ENCODE measurements around the gene MON1B. TPM values are rescaled to one million over a fixed set of nuclear protein-coding genes. Genes with fewer than 3 reads are reported as not detected.
"Not testable (repeated sequence)": the region's sequence is repeated elsewhere in the genome, so short reads cannot be mapped to it uniquely, and the experiment has no call there.

The MON1B gene
- total RNA-seq, 4 donors from 2014 or later = 13.9 to 22.9 (median 18.8) TPM

- H3K4me3 ChIP-seq (ENCODE audit: low read depth, poor library complexity, severe bottlenecking) = no peak overlapping the region
- DNase-seq (ENCODE audit: low spot score in 2 of 2) = no peak
- 69 to 71% methylated on average over 5 of the region's 5 CpGs for WGBS, 2 donors
- TF ChIP-seq POLR2A (IDR thresholded peaks at IDR 0.05) = no peak
- TF ChIP-seq, protein P1, sequence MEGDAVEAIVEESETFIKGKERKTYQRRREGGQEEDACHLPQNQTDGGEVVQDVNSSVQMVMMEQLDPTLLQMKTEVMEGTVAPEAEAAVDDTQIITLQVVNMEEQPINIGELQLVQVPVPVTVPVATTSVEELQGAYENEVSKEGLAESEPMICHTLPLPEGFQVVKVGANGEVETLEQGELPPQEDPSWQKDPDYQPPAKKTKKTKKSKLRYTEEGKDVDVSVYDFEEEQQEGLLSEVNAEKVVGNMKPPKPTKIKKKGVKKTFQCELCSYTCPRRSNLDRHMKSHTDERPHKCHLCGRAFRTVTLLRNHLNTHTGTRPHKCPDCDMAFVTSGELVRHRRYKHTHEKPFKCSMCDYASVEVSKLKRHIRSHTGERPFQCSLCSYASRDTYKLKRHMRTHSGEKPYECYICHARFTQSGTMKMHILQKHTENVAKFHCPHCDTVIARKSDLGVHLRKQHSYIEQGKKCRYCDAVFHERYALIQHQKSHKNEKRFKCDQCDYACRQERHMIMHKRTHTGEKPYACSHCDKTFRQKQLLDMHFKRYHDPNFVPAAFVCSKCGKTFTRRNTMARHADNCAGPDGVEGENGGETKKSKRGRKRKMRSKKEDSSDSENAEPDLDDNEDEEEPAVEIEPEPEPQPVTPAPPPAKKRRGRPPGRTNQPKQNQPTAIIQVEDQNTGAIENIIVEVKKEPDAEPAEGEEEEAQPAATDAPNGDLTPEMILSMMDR (IDR thresholded peaks at IDR 0.05) = no peak
- intact Hi-C loops (cut with DNase I; ENCODE audit: low total_unique reads) = no loop called here
Measured at GRCh38 chr16:77238593-77238992, 47.6 kb downstream of the MON1B start.

- DNase-seq (ENCODE audit: low spot score in 2 of 2) = not testable (repeated sequence)
- WGBS, 2 donors = 91 to 95% methylated on average over 5 of the region's 5 CpGs
Measured at GRCh38 chr16:77242471-77242870, 51.5 kb downstream of the MON1B start.

GRCh38 chr16:77246150-77246549 lies 55.2 kb downstream of the MON1B start:
- intact Hi-C loops (cut with DNase I; ENCODE audit: low total_unique reads) = no loop called here
- no peak overlapping the region for H3K4me3 ChIP-seq (ENCODE audit: low read depth, poor library complexity, severe bottlenecking)
- no peak for DNase-seq (ENCODE audit: low spot score in 2 of 2)
- WGBS, 2 donors = 76 to 90% methylated on average over 2 of the region's 2 CpGs
- TF ChIP-seq, protein P1 (IDR thresholded peaks at IDR 0.05) = no peak
- no peak for TF ChIP-seq POLR2A (IDR thresholded peaks at IDR 0.05)

More at GRCh38 chr16:77242471-77242870, 51.5 kb downstream of the MON1B start:
- H3K4me3 ChIP-seq (ENCODE audit: low read depth, poor library complexity, severe bottlenecking); intact Hi-C loops (cut with DNase I; ENCODE audit: low total_unique reads): not testable (repeated sequence)

- TF ChIP-seq, protein P1 (IDR thresholded peaks at IDR 0.05) = no peak
- TF ChIP-seq POLR2A (IDR thresholded peaks at IDR 0.05) = no peak
- intact Hi-C loops (cut with DNase I; ENCODE audit: low total_unique reads) = no loop called here
- H3K4me3 ChIP-seq (ENCODE audit: low read depth, poor library complexity, severe bottlenecking) = no peak overlapping the region
- no peak for DNase-seq (ENCODE audit: low spot score in 2 of 2)
- WGBS, 2 donors = 61 to 64% methylated on average over 4 of the region's 4 CpGs
Measured at GRCh38 chr16:77250400-77250799, 59.4 kb downstream of the MON1B start.

Other genes starting within 250 kb of the MON1B start
- gene SYCE1L, start 8.2 kb downstream of the MON1B start, total RNA-seq = 1 to 10 TPM in 3 of 4 donors, under 1 TPM in 1; 0.79 to 3.7 (median 2.2) TPM
- 1 to 10 TPM in 1 of 4 donors, under 1 TPM in 1, not detected in 2; 0.71 to 1.0 TPM for gene ADAMTS18, start 243.8 kb downstream of the MON1B start, total RNA-seq